ENCODE results near the gene DNAJC9.

GRCh38 chr10:73261362-73261995 is 14.4 kb upstream of the DNAJC9 start:
- TF ChIP-seq CTCF (IDR thresholded peaks at IDR 0.05; ENCODE audit: low read length) (no peak), EZH2 (IDR thresholded peaks at IDR 0.05; ENCODE audit: borderline replicate concordance, low read length) (no peak)
